Astrocyte (in vitro differentiated cells and primary cell): ENCODE data around the gene ADD1. TPM values are rescaled to one million over a fixed set of nuclear protein-coding genes. Genes with fewer than 3 reads are reported as not detected.
A peak's percentile ranks its signal among the peaks of the same experiment; 100 is the strongest.

Source experiments
- DNase-seq: peaks from one replicate; pipeline ENCODE4 v3.0.0-alpha.2; 2010; ENCODE audit warnings: low read depth
- FAIRE-seq: peaks from 2 replicates; lab custom pipeline; 2011; peaks lifted over from hg19 to GRCh38; lab: Jason Lieb, UNC
- H2AFZ ChIP-seq: 2 replicates; pipeline ENCODE4 v1.6.0; 2012; ENCODE audit warnings: low read depth, low read length, inconsistent platforms
- H3K27ac ChIP-seq: 2 replicates; pipeline ENCODE4 v1.5.1; 2011; ENCODE audit warnings: low read depth, low read length, inconsistent platforms
- H3K27me3 ChIP-seq: 2 replicates; pipeline ENCODE4 v1.6.0; 2011; ENCODE audit warnings: low read length, inconsistent platforms; ENCODE audit not compliant: insufficient read depth
- H3K36me3 ChIP-seq: 2 replicates; pipeline ENCODE4 v1.5.1; 2011; ENCODE audit warnings: low read length, inconsistent platforms; ENCODE audit not compliant: insufficient read depth
- H3K4me1 ChIP-seq: 2 replicates; pipeline ENCODE4 v1.5.1; 2011; ENCODE audit warnings: low read length, inconsistent platforms; ENCODE audit not compliant: insufficient read depth
- H3K4me2 ChIP-seq: 2 replicates; pipeline ENCODE4 v1.6.0; 2012; ENCODE audit warnings: low read length, inconsistent platforms
- H3K4me3 ChIP-seq: 2 replicates; pipeline ENCODE4 v1.5.1; 2011; ENCODE audit warnings: low read depth, mild to moderate bottlenecking, low read length, inconsistent platforms; ENCODE audit not compliant: insufficient read depth
- H3K79me2 ChIP-seq: 2 replicates; pipeline ENCODE4 v1.6.0; 2012; ENCODE audit warnings: mild to moderate bottlenecking, low read length, inconsistent platforms; ENCODE audit not compliant: insufficient read depth
- H3K9ac ChIP-seq: 2 replicates; pipeline ENCODE4 v1.6.0; 2012; ENCODE audit warnings: mild to moderate bottlenecking, low read length, inconsistent platforms
- H3K9me3 ChIP-seq: 2 replicates; pipeline ENCODE4 v1.5.1; 2012; ENCODE audit warnings: low read depth, mild to moderate bottlenecking, low read length, inconsistent platforms; ENCODE audit not compliant: insufficient read depth
- H4K20me1 ChIP-seq: 2 replicates; pipeline ENCODE4 v1.6.0; 2012; ENCODE audit warnings: low read length, inconsistent platforms; ENCODE audit not compliant: insufficient read depth
- H3K27ac Mint-ChIP-seq: one replicate; pipeline ENCODE4 v1.8.0; 2021; ENCODE audit warnings: mild to moderate bottlenecking, mixed read lengths; ENCODE audit not compliant: unreplicated experiment
- H3K27me3 Mint-ChIP-seq: one replicate; pipeline ENCODE4 v1.8.0; 2021; ENCODE audit warnings: low read depth, mixed read lengths; ENCODE audit not compliant: unreplicated experiment
- H3K36me3 Mint-ChIP-seq: one replicate; pipeline ENCODE4 v1.8.0; 2021; ENCODE audit warnings: low read depth, mixed read lengths; ENCODE audit not compliant: unreplicated experiment
- H3K4me1 Mint-ChIP-seq: one replicate; pipeline ENCODE4 v1.8.0; 2021; ENCODE audit warnings: low read depth, mixed read lengths; ENCODE audit not compliant: unreplicated experiment
- H3K4me3 Mint-ChIP-seq: one replicate; pipeline ENCODE4 v1.8.0; 2021; ENCODE audit warnings: mild to moderate bottlenecking, moderate library complexity, mixed read lengths; ENCODE audit not compliant: unreplicated experiment
- H3K9me3 Mint-ChIP-seq: one replicate; pipeline ENCODE4 v1.8.0; 2021; ENCODE audit warnings: mild to moderate bottlenecking, mixed read lengths; ENCODE audit not compliant: unreplicated experiment
- EZH2 ChIP-seq: IDR thresholded peaks from 2 replicates; pipeline ENCODE4 v1.6.1; 2012; ENCODE audit warnings: mild to moderate bottlenecking, low read length, inconsistent platforms; ENCODE audit not compliant: insufficient read depth
- total RNA-seq: library from RNA; stranded (reverse); gene quantifications from 2 replicates; pipeline ENCODE4 v1.2.1, GENCODE V29; 2021
- TF ChIP-seq, protein P1 (sequence below): IDR thresholded peaks from 2 replicates; pipeline ENCODE4 v1.5.1; 2011; ENCODE audit warnings: low read depth, mild to moderate bottlenecking, inconsistent platforms, low read length, moderate library complexity; ENCODE audit not compliant: insufficient read depth

The ADD1 gene
- total RNA-seq, 1 donor from 2014 or later = 280 TPM

- TF ChIP-seq, protein P1, sequence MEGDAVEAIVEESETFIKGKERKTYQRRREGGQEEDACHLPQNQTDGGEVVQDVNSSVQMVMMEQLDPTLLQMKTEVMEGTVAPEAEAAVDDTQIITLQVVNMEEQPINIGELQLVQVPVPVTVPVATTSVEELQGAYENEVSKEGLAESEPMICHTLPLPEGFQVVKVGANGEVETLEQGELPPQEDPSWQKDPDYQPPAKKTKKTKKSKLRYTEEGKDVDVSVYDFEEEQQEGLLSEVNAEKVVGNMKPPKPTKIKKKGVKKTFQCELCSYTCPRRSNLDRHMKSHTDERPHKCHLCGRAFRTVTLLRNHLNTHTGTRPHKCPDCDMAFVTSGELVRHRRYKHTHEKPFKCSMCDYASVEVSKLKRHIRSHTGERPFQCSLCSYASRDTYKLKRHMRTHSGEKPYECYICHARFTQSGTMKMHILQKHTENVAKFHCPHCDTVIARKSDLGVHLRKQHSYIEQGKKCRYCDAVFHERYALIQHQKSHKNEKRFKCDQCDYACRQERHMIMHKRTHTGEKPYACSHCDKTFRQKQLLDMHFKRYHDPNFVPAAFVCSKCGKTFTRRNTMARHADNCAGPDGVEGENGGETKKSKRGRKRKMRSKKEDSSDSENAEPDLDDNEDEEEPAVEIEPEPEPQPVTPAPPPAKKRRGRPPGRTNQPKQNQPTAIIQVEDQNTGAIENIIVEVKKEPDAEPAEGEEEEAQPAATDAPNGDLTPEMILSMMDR = no peak
- no peak for TF ChIP-seq EZH2
- Histone ChIP-seq H3K79me2 (peaks cover 31% of the 10 kb centered on the region), H3K4me2 (no peak overlapping the region), H3K36me3 (peaks cover 38% of the 10 kb centered on the region), H3K4me1 (peaks cover 7% of the 10 kb centered on the region), H3K9me3 (no peaks in the 10 kb centered on the region), H3K4me3 (no peak overlapping the region), H3K27me3 (no peaks in the 10 kb centered on the region), H4K20me1 (peaks cover 53% of the 10 kb centered on the region), H3K27ac (no peak overlapping the region), H3K9ac (no peak overlapping the region), H2AFZ (no peak overlapping the region)
- no peak overlapping the region for H3K27ac Mint-ChIP-seq
- DNase-seq (peak; percentile 20), FAIRE-seq (no peak)
- no peaks in the 10 kb centered on the region for H3K27me3 Mint-ChIP-seq
- peaks cover 5% of the 10 kb centered on the region for H3K4me1 Mint-ChIP-seq
- peaks cover 15% of the 10 kb centered on the region for H3K36me3 Mint-ChIP-seq
- H3K9me3 Mint-ChIP-seq = no peaks in the 10 kb centered on the region
- H3K4me3 Mint-ChIP-seq = no peak overlapping the region
These were observed 50.1 kb downstream of the ADD1 start for GRCh38 chr4:2893772-2894171.

DNA sequence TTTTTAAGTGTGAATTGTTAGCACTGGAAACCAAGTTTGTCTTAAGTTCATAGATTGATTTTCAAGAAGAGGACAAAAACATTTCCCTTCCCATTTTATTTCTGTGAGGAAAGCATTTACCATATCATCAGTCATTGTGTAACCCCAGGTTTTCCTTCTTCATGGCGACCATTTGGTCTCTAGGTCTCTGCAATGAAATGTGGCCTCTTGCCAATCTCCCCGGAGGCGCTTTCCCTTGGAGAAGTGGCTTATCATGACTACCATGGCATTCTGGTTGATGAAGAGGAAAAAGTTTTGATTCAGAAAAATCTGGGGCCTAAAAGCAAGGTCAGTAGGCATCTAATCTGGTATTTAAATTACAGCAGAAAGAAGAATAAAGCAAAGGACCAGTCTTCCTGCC, 54.4 kb downstream of the ADD1 start:
- H3K27ac ChIP-seq = no peak overlapping the region
- DNase-seq = no peak
- H3K4me1 ChIP-seq = peaks cover 7% of the 10 kb centered on the region
- Mint-ChIP-seq H3K27me3 (no peaks in the 10 kb centered on the region), H3K36me3 (peaks cover 21% of the 10 kb centered on the region), H3K9me3 (no peaks in the 10 kb centered on the region), H3K4me1 (peaks cover 1% of the 10 kb centered on the region), H3K4me3 (no peak overlapping the region), H3K27ac (no peak overlapping the region)
- no peak overlapping the region for H3K4me2 ChIP-seq
- FAIRE-seq = no peak
- H3K4me3 ChIP-seq = no peak overlapping the region
- no peak overlapping the region for H2AFZ ChIP-seq
- peaks cover 16% of the 10 kb centered on the region for H3K79me2 ChIP-seq
- H3K9ac ChIP-seq = no peak overlapping the region
- TF ChIP-seq, protein P1 = no peak
- TF ChIP-seq EZH2 = no peak
- no peaks in the 10 kb centered on the region for H3K9me3 ChIP-seq
- H3K27me3 ChIP-seq = no peaks in the 10 kb centered on the region
- peaks cover 56% of the 10 kb centered on the region for H3K36me3 ChIP-seq
- peaks cover 49% of the 10 kb centered on the region for H4K20me1 ChIP-seq

DNA sequence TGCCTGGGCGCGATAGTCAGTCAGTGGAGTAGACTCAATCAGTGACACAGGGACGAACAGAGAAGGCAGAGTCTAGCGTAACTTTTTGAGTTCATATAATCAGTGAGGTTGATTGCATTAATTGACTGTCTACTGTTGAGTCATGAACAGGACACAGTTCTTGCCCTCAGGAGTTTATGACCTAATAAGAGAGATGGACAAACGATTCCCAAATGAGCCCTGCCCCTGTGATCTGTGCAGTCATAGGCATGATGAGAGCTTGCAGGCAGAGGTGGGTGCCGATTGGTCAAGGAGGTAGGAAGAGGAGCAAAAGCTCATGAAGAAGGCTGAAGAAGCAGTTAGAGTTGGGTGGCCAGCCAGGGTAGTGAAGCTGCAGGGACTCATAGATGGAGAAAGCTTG, 57.1 kb downstream of the ADD1 start:
- no peak for DNase-seq
- H3K36me3 ChIP-seq = peaks cover 59% of the 10 kb centered on the region
- no peak overlapping the region for H3K9ac ChIP-seq
- no peak overlapping the region for H3K4me3 ChIP-seq
- peaks cover 7% of the 10 kb centered on the region for H3K4me1 ChIP-seq
- H3K27me3 ChIP-seq = no peaks in the 10 kb centered on the region
- H3K79me2 ChIP-seq = peaks cover 9% of the 10 kb centered on the region
- Mint-ChIP-seq H3K27ac (peak overlapping the region; percentile 30), H3K4me3 (no peak overlapping the region), H3K36me3 (peaks cover 27% of the 10 kb centered on the region), H3K27me3 (no peaks in the 10 kb centered on the region), H3K4me1 (peaks cover 4% of the 10 kb centered on the region), H3K9me3 (no peaks in the 10 kb centered on the region)
- no peak for FAIRE-seq
- no peak overlapping the region for H2AFZ ChIP-seq
- H4K20me1 ChIP-seq = peaks cover 52% of the 10 kb centered on the region
- H3K27ac ChIP-seq = no peak overlapping the region
- H3K9me3 ChIP-seq = no peaks in the 10 kb centered on the region
- no peak overlapping the region for H3K4me2 ChIP-seq
- TF ChIP-seq EZH2 = no peak
- TF ChIP-seq, protein P1 = no peak
